ENCODE results near the gene TNFSF12. TPM values are rescaled to one million over a fixed set of nuclear protein-coding genes. Genes with fewer than 3 reads are reported as not detected.

Gene TNFSF12
- total RNA-seq, 1 experiment from 2014 or later: 15.2 TPM

DNA sequence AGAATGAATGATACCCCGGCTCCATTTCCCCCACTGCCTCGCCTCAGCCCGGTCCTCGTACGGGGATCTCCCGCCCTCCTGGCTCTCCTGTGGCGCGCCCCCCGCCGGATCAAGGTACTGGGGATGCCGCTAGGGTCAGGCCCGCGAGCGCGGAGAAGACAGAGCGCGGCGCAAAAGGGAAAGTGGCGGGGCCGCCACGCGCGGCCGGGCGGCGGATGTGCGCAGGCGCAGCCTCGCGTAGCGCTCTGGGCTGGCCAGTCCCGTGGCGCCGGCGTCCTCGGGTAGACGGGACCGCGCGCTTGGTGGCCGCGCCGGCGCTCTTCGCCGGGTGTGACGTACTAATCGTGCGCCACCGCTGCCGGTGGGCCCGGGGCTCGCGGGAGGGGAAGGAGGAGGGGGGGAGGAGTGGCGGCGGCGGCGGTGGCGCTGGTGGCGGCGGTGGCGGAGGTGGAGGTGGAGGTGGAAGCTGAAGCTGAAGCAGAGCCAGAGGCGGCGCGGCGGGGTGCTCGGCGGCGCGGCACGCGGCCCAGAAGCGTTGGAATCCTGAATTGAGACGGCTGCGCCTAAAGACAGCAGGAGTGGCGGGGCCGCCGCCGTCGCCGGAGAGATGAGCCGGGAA, 12.8 kb downstream of the TNFSF12 start, which contains the start of gene SENP3:
TSS of gene SENP3 (plus strand) at position 331 of the 619 bp plus-strand sequence. CDS start 1,158 bp downstream, outside the sequence.
- ATAC-seq (peak; percentile 69), DNase-seq (peak; percentile 83)
- ChIA-PET POLR2A (ENCODE audit: unreplicated experiment) (interaction anchor here (0.5 to 0.7 kb wide), 3 partner anchors 124 to 157 kb away, joined by 3 read pairs; partner anchors contain the start of gene TMEM102), CTCF (interaction anchor here (1.6 kb wide), 1 partner anchor 49 kb away, joined by 4 read pairs; no protein-coding TSS in a partner anchor)
- Histone ChIP-seq H3K36me3 (ENCODE audit: low read depth, low read length) (peaks cover 14% of the 10 kb centered on the region; the same call in 1 of the 2 replicates), H3K9ac (ENCODE audit: low read length) (peak within 1 kb of the TSS; percentile 98), H3K27me3 (ENCODE audit: low read length) (no peaks in the 10 kb centered on the region), H3K4me3 (ENCODE audit: low read length) (peak within 1 kb of the TSS; percentile 95), H2AFZ (ENCODE audit: low read length) (peak within 1 kb of the TSS; percentile 75), H3K4me2 (ENCODE audit: low read length) (peak within 1 kb of the TSS; percentile 100), H3K79me2 (ENCODE audit: low read length) (peaks cover 42% of the 10 kb centered on the region), H3K27ac (ENCODE audit: low read length) (peak within 1 kb of the TSS; percentile 73), H3K9me2 (replicated peaks; ENCODE audit: low read length) (no peaks in the 10 kb centered on the region), H3K4me1 (ENCODE audit: insufficient read depth, low read length) (peaks cover 37% of the 10 kb centered on the region), H3K9me3 (ENCODE audit: low read length) (no peaks in the 10 kb centered on the region), H4K20me1 (ENCODE audit: low read length) (no peaks in the 10 kb centered on the region), H3F3A (ENCODE audit: low read length, unreplicated experiment) (no peaks in the 10 kb centered on the region)
- intact Hi-C loops (cut with micrococcal nuclease): loop anchor here (1.0 kb wide), 1 partner anchor 47 kb away; no protein-coding TSS in a partner anchor
- TF ChIP-seq EZH2 (IDR thresholded peaks at IDR 0.05; ENCODE audit: low read length, unreplicated experiment): no peak
- no TSS peak for BruUV-seq (replicated peaks)

DNA sequence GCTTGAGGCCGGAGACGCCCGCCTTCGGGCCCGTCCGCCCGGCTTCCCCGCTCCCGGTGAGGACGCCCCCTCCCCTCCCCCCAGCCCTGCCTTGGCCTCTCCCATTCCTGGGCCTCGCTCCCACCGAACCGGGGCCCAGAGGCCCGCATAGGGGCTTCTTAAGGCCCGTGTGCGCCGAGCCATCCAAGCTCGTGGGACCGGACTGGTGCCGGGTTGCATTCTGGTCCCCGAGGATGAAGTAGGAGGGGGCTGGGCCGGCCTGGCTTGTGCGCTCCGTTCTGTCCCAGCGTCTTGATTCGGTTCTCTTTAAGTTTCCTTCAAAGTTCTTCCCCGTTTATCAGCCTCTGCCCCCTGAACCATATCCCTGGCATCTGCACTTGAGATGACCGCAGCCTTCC, 13.3 kb downstream of the TNFSF12 start:
- TSS peak; percentile 25 for BruUV-seq (replicated peaks)

More for the DNA sequence above, 13.3 kb downstream of the TNFSF12 start:
- TF ChIP-seq CTCF (conservative IDR thresholded peaks at IDR 0.05; ENCODE audit: low read depth, low read length): no peak
- TF ChIP-seq EZH2 (IDR thresholded peaks at IDR 0.05; ENCODE audit: low read length, unreplicated experiment): no peak
- no peak for TF ChIP-seq EZH2phosphoT487 (IDR thresholded peaks at IDR 0.05; ENCODE audit: borderline replicate concordance, low read length)
- Histone ChIP-seq H3K9ac (ENCODE audit: low read length) (peak overlapping the region; percentile 98), H3K36me3 (ENCODE audit: low read depth, low read length) (peaks cover 14% of the 10 kb centered on the region; the same call in 1 of the 2 replicates), H2AFZ (ENCODE audit: low read length) (peak overlapping the region; percentile 73), H4K20me1 (ENCODE audit: low read length) (no peaks in the 10 kb centered on the region), H3K4me3 (ENCODE audit: low read length) (peak overlapping the region; percentile 95), H3K4me1 (ENCODE audit: insufficient read depth, low read length) (peaks cover 37% of the 10 kb centered on the region), H3K79me2 (ENCODE audit: low read length) (peaks cover 42% of the 10 kb centered on the region), H3K9me3 (ENCODE audit: low read length) (no peaks in the 10 kb centered on the region), H3K4me2 (ENCODE audit: low read length) (peak overlapping the region; percentile 100), H3K27ac (ENCODE audit: low read length) (peak overlapping the region; percentile 46), H3K9me2 (replicated peaks; ENCODE audit: low read length) (no peaks in the 10 kb centered on the region), H3F3A (ENCODE audit: low read length, unreplicated experiment) (no peaks in the 10 kb centered on the region), H3K27me3 (ENCODE audit: low read length) (no peaks in the 10 kb centered on the region)
- intact Hi-C loops (cut with micrococcal nuclease): no loop called here
- CTCF ChIA-PET: no interaction called here
- ATAC-seq: no peak
- POLR2A ChIA-PET (ENCODE audit: unreplicated experiment): interaction anchor here (0.5 to 0.7 kb wide), 2 partner anchors 123 to 158 kb away, joined by 3 read pairs; no protein-coding TSS in a partner anchor
- DNase-seq: no peak

Data from PC-3 (cell line).